Panc1 (cell line): Measurements from ENCODE around the gene TTC9C. TPM values are rescaled to one million over a fixed set of nuclear protein-coding genes. Genes with fewer than 3 reads are reported as not detected.
A peak's percentile ranks its signal among the peaks of the same experiment; 100 is the strongest.

ENCODE experiments used
- ATAC-seq: fragments of 200-7000 bp; cut with Tn5 transposase; 2 replicates; pipeline ENCODE4 v1.9.1; 2020; ENCODE audit warnings: mild to moderate bottlenecking, moderate library complexity
- BruUV-seq: library from RNA; stranded (reverse); fragments of 400-500 nt; replicated peaks from 2 replicates; lab custom pipeline; 2021; lab: Mats Ljungman, UMichigan
- CTCF ChIA-PET: fragments of 300-600 bp; sonication (Branson Sonifier 250); formaldehyde crosslinking; loops from one replicate; lab custom pipeline; 2022; ENCODE audit warnings: antibody characterized with exemption; lab: Charles Lee
- POLR2A ChIA-PET: fragments of 300-600 bp; sonication (Branson Sonifier 250); formaldehyde crosslinking; loops from one replicate; lab custom pipeline; 2022; ENCODE audit warnings: antibody characterized with exemption; lab: Charles Lee
- DNase-seq: peaks from one replicate; pipeline ENCODE4 v3.0.0-alpha.2; 2010; ENCODE audit warnings: low read depth, low spot score
- H3K27ac ChIP-seq: 2 replicates; pipeline ENCODE4 v1.5.1; 2011; ENCODE audit warnings: mild to moderate bottlenecking, low read length, inconsistent platforms
- H3K27me3 ChIP-seq: fragments of 200-500 bp; sonication (Bioruptor generic); 2 replicates; pipeline ENCODE4 v1.6.0; 2014; ENCODE audit warnings: low read length, inconsistent platforms; ENCODE audit not compliant: control insufficient read depth, insufficient read depth
- H3K36me3 ChIP-seq: fragments of 200-500 bp; sonication (Bioruptor generic); 2 replicates; pipeline ENCODE4 v1.5.1; 2014; ENCODE audit warnings: inconsistent platforms, mild to moderate bottlenecking, low read length, moderate library complexity; ENCODE audit not compliant: control insufficient read depth, insufficient read depth
- H3K4me1 ChIP-seq: 2 replicates; pipeline ENCODE4 v1.5.1; 2011; ENCODE audit warnings: inconsistent platforms, mild to moderate bottlenecking, low read length, moderate library complexity; ENCODE audit not compliant: control insufficient read depth, insufficient read depth
- H3K4me3 ChIP-seq, 2 experiments: 2 replicates each; pipeline ENCODE4 v1.5.1; 2011 to 2012; ENCODE audit warnings: low read depth in 2 of 2, low read length in 2 of 2, mild to moderate bottlenecking in 2 of 2, inconsistent platforms in 1 of 2, moderate library complexity in 1 of 2
- H3K9me3 ChIP-seq: fragments of 200-500 bp; sonication (Bioruptor generic); 2 replicates; pipeline ENCODE4 v1.5.1; 2014; ENCODE audit warnings: low read depth, mild to moderate bottlenecking, inconsistent platforms, low read length, moderate library complexity; ENCODE audit not compliant: control insufficient read depth, insufficient read depth
- CTCF ChIP-seq: fragments of 450-650 bp; IDR thresholded peaks from 2 replicates; pipeline ENCODE4 v1.5.1; 2017; ENCODE audit warnings: mild to moderate bottlenecking
- POLR2AphosphoS5 ChIP-seq: IDR thresholded peaks from 2 replicates; pipeline ENCODE4 v1.6.1; 2012; ENCODE audit warnings: mild to moderate bottlenecking, low read depth, low read length, moderate library complexity
- REST ChIP-seq, 2 experiments: IDR thresholded peaks; 2 replicates each; pipeline ENCODE4 v1.6.1; 2011 to 2012; ENCODE audit warnings: low read depth in 2 of 2, control low read depth in 1 of 2, low read length in 1 of 2, mild to moderate bottlenecking in 1 of 2, moderate library complexity in 1 of 2; ENCODE audit not compliant: insufficient read depth in 1 of 2
- SIN3A ChIP-seq: IDR thresholded peaks from 2 replicates; pipeline ENCODE4 v1.6.1; 2012; ENCODE audit warnings: low read depth, mild to moderate bottlenecking, low read length, moderate library complexity, borderline replicate concordance; ENCODE audit not compliant: insufficient read depth
- TCF7L2 ChIP-seq: IDR thresholded peaks from 2 replicates; pipeline ENCODE4 v1.6.1; 2011; ENCODE audit warnings: mild to moderate bottlenecking, low read depth, low read length, inconsistent platforms
- in situ Hi-C: cut with HindIII; loops from 2 replicates; pipeline ENCODE4 v1.10.0; 2016; ENCODE audit warnings: low sequenced_read_pairs, low pct_unique_long_range_greater_than_20kb
- intact Hi-C: fragments of 100-400 bp; cut with micrococcal nuclease; formaldehyde crosslinking; loops from one replicate; pipeline ENCODE4 v1.10.0; 2022; ENCODE audit not compliant: unreplicated experiment
- total RNA-seq: library from RNA; stranded (reverse); gene quantifications from one replicate; pipeline ENCODE4 v1.2.1, GENCODE V29; 2021; ENCODE audit not compliant: unreplicated experiment

Gene TTC9C
- total RNA-seq, 1 experiment from 2014 or later: 39.4 TPM

DNA sequence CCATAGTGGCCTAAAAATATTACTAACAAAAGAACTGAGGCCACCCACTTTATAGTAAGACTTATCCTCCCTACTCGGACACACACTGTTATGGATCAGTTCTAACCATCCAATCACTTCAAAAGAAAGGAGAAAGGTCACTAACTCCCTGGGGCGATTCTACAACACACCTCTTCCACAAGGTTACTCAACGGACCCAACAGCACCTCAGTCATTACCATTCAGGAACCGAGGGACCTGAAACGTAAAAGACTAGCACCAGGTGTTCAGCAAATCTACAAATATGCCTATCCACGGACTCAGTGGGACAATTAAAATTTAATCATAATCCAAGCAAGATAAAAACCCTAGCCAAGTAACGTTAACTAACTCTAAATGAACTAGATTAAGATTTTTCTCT lies 2.6 kb upstream of the TTC9C start:
- intact Hi-C loops: no loop called here
- Histone ChIP-seq H3K9me3 (no peaks in the 10 kb centered on the region), H3K27me3 (no peaks in the 10 kb centered on the region), H3K4me3 (peak overlapping the region; percentile 68 to 100), H3K27ac (peak overlapping the region; percentile 92), H3K36me3 (peaks cover 44% of the 10 kb centered on the region), H3K4me1 (peaks cover 9% of the 10 kb centered on the region)
- POLR2A ChIA-PET: no interaction called here
- no peak for TF ChIP-seq CTCF
- no peak for TF ChIP-seq SIN3A
- TF ChIP-seq TCF7L2: no peak
- in situ Hi-C loops: no loop called here
- TSS peak; percentile 59 for BruUV-seq
- ATAC-seq (no peak), DNase-seq (no peak)
- CTCF ChIA-PET: interaction anchor here (0.6 kb wide), 1 partner anchor 20 kb away, joined by 9 read pairs; no protein-coding TSS in a partner anchor

GRCh38 chr11:62726156-62726914 lies 2.0 kb upstream of the TTC9C start:
- DNase-seq: no peak
- ChIA-PET CTCF (no interaction called here), POLR2A (interaction anchor here (1.1 to 2.4 kb wide), 2 partner anchors 27 to 61 kb away, joined by 7 read pairs; partner anchors contain the start of genes C11orf98, CSKMT and ZBTB3)
- intact Hi-C loops: no loop called here
- peaks cover 38% of the 10 kb centered on the region for H3K36me3 ChIP-seq
- in situ Hi-C loops: no loop called here
- no peaks in the 10 kb centered on the region for H3K27me3 ChIP-seq
- TF ChIP-seq SIN3A: no peak
- no peak for TF ChIP-seq TCF7L2
- no peak for TF ChIP-seq CTCF
- TF ChIP-seq REST (IDR thresholded peaks at IDR 0.05; ENCODE audit: insufficient read depth in 1 of 2, low read depth in 2 of 2, low read length in 1 of 2): no peak
- TF ChIP-seq POLR2AphosphoS5: no peak
- BruUV-seq: no TSS peak
- peak overlapping the region; percentile 92 for H3K27ac ChIP-seq
- no peaks in the 10 kb centered on the region for H3K9me3 ChIP-seq
- no peak for ATAC-seq
- H3K4me1 ChIP-seq: peaks cover 9% of the 10 kb centered on the region
- H3K4me3 ChIP-seq: peak overlapping the region; percentile 68 to 100
